GM19193 (cell line): Measurements from ENCODE around the gene CRELD2.

Experiments used
- POLR2A ChIP-seq: IDR thresholded peaks from 4 replicates; pipeline ENCODE4 v1.6.1; 2011; ENCODE audit not compliant: insufficient read depth, insufficient read length; ENCODE audit errors: extremely low read depth

The CRELD2 gene

DNA sequence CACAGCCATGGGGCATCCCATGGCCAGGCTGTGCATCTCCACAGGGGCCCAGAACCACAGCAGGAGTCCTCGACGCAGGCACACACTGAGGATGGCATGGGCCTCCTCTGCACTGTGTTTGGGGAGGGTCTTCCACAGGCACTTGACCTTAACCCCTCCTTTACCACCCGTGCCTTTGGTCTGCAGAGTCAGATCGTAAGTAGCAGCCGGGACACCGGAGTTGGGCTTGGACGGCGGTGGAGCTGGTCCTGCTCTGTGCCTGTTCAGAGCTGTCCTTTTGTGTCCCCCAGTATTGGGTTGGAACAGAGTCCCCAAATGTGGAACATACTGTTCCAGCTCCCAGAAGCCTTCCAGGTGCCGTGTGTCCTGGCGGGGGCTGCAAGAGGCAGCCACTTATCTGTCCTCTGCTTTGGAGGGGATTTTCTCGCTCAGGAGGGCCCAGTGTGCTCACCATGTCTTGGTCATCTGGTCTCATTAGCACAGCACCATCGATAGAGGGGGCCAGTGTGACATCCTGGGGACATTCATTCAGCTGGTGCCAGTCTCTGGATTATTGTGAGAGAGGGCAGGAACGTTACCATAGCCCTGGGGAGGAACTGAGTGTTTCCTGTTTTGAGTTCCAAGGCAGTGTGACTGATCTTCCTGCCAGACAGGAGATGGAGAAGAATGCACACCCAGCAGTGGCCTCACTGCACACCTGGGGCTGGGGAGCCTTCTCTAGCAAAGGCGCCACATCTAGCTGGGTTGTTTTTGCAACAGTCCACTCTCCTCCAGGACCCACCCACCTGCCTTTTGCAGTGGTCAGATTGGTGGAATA, 12.4 kb downstream of the CRELD2 start:
- peak; percentile 19 for TF ChIP-seq POLR2A

DNA sequence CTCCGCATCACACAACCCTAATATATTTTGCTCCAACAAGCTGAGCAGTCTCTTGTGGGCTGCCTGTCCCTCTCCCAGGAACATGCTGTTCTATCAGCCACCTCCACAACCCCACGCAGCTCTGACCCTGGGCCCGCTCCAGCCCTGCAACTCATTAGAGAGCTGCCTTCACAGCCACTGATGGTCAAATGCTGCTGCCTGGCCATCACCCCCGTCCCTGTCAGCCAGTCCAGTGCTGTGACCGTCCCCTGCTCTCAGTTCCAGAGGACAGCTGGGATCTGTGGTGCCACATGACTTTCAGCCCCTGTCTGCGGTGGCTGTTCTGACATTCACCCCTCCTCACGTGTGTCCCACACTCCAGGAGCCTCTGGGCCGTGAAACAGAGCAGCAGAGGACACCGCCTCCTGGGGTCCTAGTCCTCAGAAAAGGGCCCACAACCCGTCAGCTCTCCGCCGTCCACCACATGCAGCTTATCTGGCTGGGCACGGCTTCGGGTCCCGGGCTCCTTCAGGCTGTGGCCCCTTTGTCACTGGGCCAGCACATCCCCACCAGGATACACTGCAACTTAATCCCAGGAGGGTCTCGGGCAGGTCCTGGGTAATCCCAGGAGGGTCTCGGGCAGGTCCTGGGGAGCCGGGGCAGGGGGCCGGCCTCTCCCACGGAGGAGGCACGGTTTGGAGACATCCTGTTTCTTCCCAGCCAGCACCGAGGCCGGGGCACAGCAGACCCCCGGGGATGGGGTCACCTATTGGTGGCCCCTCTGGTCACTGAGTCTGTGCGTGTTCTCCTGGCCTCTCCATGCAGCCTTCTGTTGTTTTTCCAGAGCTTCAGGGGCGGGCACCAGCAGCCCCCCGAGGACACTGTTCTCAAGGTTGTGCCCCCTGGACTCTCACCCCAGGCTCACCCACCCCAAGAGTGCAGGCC, 15.1 kb downstream of the CRELD2 start:
- TF ChIP-seq POLR2A: no peak

DNA sequence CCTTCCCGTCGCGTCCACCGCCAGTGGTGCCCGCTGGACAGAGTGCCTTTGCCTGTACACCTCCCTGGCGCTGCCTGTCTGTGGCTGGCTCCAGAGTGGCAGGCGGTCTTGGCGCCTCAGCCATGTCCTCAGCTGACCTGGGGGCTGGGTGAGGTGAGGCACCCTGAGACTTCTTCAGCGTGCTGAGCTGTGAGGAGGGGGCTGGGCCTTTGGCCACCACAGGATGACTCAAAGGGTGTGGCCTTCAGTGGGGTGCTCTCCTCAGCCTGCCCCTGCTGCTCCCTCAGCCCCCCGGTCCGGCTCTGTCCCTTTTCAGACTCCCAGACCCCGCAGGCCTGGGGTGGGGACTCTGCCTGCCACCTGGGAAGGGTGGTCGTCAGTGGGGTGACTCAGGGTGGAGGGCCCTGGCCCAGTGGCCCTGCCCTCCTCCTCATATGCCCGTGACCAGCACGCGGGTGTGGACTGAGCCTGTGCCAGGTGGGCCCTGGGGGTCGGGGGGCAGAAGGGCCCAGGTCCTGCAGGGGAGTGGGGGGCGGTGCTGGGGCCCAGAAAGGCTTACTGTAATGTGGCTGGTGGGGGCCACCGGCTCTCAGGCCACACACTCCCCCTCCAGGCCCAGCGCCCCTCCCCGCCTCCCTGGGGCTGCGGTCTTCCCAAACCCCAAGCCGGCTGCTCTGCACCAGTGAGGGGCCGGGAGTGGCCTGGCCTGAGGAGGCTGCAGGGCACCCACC, 15.9 kb downstream of the CRELD2 start:
- peak; percentile 33 for TF ChIP-seq POLR2A

DNA sequence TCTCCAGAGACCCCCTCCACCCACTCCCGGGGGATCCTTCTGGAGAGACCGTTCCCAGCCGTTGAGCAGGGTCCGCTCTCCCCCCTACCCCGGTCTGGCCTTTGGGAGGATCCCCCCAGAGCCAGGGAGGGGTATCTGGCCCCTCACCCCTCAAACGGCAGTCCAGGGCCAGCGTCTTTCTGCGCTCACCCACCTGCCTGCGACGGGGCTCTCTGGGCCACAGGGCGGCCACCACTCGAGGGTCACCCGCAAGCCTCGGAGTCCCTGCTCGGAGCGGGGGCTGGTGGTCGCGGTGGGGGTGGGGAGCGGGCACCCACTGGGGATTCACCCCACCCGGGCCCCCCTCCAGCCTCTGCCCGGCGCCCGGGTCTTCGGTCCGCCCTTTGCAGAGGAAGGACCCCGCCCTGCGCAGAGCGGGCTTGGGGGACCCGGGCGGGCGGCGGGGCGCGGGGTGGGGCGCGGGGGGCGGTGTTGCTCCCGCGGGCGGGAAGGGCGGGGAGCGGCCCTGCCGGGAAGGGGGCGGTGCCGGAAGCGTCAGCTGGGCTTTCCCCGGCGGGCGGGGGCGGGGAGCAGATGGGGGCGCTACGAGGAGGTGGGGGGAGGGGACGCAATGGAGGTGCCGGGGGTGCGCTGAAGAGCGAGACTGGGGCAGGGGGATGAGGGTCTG, 16.6 kb downstream of the CRELD2 start:
- TF ChIP-seq POLR2A: no peak

DNA sequence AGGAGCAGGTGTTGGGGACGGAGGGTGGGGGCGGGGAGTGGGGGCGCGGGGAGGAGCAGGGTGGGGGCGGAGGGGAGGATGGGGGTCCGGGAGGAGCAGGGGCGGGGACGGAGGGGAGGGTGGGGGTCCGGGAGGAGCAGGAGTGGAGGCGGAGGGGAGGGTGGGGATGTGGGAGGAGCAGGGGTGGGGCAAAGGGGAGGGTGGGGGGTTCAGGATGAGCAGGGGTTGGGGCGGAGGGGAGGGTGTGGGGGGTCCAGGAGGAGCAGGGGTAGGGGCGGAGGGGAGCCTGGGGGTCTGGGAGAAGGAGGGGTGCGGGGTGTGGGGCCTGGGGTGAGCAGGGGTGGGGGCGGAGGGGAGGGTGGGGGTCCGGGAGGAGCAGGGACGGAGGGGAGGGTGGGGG, 17.1 kb downstream of the CRELD2 start:
- TF ChIP-seq POLR2A: no peak

DNA sequence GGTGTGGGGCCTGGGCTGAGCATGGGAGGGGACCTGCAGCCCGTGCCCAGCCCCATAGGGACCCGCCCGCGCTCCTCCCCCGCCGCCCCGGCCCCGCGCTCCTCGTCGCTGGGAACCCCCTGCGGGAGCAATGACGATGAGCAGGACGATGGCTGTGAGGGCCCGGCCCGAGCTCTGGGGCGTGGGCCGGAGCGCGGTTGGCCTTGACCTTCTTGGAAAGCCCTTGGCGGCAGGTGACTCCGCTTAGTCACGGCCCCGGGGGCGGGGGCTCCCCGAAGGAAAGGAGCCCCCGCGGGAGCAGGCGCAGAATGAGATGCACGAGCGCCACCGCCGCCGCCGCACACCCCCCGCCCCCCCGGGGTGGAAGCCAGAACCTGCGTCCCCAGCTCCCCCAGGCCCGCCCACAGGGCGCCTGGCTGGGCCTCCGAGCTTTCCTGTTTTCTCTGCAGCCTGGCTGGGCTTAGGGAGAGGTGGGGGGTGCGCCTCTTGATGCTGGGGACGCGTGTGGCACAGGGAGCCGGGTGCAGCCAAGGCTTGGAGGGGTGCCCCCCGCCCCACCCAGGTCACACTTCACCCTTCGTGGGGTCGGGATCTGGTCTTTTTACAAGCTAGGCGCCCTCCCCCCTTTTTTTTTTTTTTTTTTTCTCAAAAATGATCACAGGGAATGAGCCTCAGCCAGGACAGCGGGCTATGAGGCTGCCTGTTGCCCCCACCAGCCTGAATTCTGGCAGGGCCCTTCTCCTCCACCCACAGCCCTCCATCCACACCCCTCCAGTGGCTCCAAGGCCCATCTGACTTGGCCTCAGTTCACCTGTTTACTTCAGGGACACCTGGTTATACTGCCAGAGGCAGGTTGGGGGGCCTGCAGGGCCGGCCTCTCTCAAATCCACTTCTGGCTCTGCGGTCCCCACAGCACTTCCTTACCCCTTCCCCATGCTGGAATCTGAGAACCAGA, 17.9 kb downstream of the CRELD2 start:
- peak; percentile 48 for TF ChIP-seq POLR2A

DNA sequence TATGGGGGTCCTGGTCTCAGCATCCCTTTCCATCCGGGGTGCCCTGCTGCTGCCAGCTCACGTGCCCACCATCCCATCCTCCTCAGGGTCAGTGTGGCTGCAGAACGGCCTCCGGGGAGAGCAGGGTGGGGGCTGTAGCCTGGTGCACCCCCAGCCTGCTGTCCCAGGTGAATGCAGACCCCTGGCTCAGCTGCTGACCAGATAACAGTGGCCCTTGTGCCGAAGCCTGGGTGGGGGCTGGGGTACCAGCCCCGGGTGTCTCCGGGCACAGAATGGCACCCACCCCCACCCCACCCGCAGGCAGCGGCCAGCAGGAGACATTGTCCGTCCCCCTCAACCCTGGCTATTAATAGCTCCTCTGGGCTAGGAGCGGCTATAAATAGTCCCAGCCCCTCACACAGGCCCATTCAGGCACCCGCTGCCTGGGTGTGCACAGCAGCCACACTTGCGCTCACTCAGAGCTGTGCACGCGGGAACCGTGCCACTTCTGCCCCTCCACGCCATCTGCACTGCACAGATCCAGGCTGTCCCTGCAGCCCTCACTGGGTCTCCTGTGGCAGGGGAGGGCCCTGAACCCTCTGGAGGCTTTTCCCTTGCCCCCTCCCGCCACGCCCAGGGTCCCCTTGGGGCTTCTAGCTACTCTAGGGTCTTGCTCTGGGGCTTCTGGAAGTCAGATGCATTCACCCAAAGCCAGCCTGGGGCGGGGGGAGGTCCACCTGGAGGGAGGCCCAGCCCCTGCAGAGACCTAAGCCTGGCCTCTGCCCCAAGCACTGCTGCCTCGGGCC, 18.7 kb downstream of the CRELD2 start:
- no peak for TF ChIP-seq POLR2A

DNA sequence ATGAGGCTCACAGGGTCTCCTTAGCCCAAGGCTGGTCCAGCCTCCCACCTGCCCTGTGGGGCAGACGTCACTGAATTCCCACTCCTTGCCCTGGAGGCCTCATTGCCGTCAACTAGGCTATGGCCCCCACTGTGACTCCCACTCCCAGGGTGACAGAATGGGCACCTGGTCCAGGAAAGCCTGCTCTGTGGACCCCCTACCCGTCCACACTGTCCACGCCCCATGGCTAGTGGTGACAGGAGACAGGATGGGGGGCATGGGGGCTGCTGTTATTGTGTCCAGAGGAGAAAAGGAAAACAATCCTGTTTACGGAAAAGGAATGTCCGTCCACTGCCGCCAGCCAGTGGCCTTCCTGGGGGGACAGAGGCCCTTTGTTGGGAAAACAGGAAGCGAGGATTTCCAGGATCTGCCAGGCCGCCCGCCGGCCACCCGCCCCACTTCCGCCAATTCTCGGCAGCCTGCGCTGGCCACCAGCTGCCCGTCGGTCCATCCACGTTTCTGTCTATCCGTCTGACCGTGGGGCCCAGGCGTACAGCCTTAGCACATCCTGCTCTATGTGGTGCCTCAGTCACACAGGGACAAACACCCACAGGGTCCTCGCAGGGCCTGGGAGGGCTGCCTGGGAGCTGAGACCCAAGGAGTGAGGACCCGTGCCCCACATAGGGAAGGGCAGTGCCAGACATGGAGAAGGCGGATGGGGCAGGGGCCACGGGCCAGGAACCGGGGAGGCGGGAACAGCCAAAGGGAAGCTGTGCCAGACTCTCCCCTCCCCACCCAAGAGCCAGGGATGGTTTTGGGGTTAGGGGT, 19.5 kb downstream of the CRELD2 start:
- no peak for TF ChIP-seq POLR2A

DNA sequence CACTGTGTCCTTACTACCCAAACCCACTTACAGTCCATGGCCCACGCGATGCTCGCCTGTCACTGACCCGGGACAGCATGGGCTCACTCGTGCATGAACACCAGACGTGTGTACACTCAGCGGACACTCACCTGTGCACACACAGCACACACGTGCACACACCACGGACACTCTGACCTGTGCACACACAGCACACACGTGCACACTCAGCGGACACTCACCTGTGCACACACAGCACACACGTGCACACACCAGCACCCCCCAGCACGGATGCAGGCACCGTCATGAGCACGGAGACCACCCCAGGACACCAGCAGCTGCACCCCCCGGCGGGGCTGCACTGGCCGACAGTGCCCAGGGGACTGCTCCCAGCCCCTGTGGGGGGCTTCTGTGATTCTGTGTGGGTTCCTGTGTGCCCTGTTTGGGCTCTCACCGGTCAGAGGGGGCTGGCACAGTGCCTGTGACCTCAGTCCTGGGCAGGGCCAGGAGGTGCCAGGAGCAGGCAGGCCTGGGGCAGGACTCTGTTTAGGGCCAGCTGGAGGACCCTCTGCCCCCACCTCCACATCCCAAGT, 20.2 kb downstream of the CRELD2 start:
- no peak for TF ChIP-seq POLR2A

DNA sequence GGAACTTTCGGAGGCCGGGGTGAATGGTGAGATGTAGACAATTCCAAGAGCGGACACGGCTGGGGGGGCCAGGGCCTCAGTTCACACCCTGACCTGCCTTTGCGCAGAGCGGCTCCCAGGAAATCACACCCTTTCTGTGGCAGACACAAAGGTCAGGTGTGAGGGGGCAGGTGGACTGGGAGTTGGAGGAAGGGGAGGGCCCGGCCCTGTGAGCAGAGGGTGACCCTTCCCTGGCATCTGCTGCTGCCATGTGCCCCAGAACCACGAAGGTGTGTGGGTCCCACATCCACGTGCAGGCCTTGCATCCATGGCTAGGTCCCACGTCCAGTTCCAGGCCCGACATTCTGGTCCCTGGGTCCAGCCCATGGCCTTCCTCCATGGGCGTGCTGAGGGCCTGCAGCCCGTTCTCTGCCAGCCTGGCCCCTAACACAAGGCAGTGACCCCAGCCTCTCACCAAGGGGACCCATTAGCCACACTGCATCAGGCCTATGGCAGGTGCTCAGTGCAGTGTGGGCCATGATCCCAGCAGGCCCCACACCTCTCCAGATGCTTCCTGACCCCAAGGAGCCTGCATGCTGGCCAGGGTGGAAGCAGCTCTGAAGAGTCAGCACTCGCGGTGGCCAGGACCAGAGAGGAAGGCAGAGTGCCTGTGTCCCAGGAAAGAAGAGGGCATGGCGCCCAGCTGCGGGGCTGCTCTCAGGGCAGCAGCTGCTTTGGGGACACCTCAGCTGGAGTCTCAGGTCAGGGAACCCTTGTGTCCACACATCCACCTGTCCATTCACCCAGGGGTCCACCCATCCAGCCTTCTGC, 23.3 kb downstream of the CRELD2 start:
- no peak for TF ChIP-seq POLR2A

DNA sequence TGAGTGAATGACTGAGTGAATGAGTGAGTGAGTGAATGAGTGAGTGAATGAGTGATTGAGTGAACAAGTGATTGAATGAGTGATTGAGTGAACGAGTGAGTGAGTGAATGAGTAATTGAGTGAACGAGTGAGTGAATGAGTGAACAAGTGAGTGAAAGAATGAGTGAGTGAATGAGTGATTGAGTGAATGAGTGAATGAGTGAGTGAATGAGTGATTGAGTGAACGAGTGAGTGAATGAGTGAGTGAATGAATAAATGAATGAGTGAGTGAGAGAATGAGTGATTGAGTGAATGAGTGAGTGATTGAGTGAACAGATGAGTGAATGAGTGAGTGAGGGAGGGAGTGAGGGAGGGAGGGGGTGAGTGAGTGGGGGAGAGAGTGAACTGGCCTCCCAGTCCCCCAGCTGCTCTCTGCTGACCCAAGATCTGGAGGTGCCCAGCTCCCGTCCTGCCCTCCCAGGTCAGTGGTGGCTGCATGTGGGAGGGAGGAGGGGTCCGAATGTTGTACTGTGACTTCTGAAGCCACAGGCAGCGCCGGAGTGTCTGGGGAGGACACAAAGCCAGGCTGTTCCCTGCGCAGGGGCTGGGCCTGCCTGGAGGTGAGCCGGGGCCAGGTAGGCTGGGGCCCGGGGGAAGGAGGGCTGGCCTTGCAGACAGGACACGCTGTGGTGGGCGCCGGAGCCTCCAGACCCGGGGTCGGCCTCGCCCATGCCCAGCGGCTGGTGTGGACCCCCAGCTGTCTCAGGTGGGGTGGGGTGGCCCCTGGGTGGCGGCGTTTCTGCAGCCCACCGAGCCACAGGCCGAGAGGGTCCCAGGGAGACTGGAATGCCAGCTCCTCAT, 24.4 kb downstream of the CRELD2 start:
- TF ChIP-seq POLR2A: no peak
